ENCODE measurements around the gene HTATIP2.
"Not testable (repeated sequence)": the region's sequence is repeated elsewhere in the genome, so short reads cannot be mapped to it uniquely, and the experiment has no call there.

The HTATIP2 gene

GRCh38 chr11:20373147-20373546 is 9.6 kb downstream of the HTATIP2 start:
- no peak for DNase-seq

DNA sequence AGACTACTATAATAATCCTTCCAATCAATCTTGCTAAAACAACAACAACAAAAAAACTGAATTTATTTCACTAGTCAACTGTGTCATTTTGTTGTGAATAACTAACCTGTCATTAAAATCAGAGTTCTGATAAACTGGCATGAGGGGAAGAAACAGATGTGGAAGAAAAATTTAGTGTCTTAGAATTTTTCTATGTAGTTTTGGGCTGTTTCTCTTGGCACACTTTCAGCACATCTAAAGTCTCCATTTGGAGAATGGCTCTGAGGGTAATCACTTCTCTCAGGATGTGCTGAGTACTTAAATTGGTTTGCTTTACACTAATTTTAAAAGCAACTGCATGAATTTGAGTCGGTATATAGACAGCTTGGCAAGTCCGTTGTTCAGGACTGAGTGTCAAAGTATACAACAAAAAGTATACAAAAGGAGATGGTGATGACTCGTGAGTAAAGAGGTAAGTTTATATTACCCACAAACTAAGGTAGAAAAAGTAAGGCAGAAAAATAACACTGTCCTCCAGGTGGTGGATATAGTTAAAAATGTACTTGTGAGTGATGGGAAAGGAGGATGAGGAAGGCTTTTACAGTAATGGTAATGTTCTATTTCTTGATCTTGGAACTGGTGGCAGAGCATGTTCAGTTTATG is 10.2 kb downstream of the HTATIP2 start:
- no peak for DNase-seq

DNA sequence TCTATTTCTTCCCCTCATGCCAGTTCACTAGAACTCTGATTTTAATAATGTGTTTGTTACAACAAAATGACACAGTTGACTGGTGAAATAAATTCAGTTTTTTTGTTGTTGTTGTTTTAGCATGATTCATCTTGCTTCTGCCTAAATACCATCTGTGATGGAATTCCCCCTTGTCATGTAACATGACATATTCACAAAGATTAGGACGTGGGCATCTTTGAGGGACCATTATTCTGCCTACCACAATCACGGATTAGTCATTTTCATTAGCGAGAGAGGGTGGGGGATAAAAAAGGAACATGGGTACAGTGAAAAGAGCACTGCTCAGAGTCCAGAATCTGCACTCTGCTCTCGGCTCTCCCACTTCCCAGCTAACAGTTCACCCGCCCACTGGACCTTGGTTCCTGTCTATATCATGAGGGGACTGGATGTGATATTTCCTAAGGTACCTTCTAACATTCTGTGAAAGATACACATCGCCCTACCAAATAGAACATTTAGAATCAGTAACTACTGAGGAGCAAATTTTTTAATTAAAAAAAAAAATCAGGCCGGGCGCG is 11.3 kb downstream of the HTATIP2 start:
- DNase-seq = no peak

DNA sequence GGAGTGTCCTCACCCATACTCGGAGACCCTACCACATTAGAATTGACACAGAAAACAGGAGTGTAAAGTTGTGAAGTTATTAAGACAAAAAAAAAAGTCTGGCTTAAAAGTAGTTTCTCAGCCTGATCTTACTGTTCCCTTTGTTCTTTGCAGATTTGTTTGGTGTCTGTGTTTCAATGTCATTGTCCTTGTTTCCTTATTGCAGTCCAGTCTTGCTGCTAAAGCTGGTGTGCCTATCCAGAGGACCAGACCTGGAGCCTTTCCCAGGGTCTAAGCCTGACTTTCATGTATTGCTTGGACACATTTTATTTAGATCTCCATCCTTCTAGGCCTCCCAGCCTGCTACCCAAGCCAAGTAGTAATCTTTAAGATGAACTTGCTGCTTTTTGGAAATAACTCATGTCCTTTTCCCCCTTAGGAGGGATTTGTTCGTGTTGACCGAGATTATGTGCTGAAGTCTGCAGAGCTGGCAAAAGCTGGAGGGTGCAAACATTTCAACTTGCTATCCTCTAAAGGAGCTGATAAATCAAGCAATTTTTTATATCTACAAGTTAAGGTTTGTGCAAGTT is 12.7 kb downstream of the HTATIP2 start:
- no peak for DNase-seq

DNA sequence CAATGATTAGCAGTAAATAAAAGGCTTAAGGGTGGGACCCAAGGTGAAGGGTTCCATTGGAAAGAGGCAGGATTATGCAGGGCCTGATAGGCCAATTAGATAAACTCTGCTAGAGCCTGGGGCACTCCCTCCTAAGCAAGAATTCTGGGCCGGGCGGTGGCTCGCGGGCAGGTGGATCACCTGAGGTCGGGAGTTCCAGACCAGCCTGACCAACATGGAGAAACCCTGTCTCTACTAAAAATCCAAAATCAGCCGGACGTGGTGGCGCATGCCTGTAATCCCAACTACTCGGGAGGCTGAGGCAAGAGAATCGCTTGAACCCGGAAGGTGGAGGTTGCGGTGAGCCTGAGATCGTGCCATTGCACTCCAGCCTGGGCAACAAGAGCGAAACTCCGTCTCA is 22.5 kb downstream of the HTATIP2 start:
- not testable (repeated sequence) for DNase-seq

DNA sequence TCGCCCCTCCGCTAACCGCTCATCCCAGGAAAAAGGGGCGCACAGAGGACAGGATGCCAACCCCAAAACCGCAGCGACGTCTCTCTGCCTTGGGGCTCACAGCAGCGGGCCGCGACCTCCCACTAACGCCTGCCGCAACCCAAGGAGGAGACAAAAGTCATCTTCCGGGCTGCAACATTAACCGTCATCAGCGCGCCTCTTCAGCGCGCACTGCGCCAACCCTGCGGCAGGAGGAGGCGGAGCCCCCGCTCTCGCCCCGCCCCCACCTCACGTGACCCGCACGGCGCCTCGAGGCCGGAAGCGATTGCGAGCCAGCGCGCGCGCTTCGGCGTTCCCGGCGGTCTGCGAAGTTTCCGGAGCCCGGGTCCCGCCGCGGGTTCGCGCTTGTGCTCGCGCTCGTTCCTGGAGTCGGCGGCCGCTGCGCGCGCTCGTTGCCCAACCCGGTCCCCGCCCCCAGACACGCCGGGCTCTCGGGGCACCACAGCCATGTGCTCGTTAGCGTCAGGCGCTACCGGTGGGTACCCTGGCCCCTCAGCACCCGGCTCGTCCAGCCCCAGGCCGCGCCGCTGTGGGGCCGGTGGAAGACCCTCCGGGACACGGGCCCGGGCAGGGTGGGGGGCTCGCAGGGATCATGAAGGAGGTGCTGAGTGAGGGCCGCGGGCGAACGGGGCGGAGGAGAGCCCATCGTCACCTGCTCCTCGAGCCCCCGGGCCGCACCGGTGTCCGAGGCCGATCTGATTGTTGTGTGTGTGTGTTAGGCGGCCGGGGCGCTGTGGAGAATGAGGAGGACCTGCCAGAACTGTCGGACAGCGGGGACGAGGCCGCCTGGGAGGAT is 24.0 kb downstream of the HTATIP2 start, which contains the start of gene PRMT3:
Gene PRMT3, plus strand, starts transcription at position 456 of the 835 bp plus-strand sequence. Its CDS starts 31 bp downstream, at position 487.
- DNase-seq = peak; percentile 94 to 97

DNA sequence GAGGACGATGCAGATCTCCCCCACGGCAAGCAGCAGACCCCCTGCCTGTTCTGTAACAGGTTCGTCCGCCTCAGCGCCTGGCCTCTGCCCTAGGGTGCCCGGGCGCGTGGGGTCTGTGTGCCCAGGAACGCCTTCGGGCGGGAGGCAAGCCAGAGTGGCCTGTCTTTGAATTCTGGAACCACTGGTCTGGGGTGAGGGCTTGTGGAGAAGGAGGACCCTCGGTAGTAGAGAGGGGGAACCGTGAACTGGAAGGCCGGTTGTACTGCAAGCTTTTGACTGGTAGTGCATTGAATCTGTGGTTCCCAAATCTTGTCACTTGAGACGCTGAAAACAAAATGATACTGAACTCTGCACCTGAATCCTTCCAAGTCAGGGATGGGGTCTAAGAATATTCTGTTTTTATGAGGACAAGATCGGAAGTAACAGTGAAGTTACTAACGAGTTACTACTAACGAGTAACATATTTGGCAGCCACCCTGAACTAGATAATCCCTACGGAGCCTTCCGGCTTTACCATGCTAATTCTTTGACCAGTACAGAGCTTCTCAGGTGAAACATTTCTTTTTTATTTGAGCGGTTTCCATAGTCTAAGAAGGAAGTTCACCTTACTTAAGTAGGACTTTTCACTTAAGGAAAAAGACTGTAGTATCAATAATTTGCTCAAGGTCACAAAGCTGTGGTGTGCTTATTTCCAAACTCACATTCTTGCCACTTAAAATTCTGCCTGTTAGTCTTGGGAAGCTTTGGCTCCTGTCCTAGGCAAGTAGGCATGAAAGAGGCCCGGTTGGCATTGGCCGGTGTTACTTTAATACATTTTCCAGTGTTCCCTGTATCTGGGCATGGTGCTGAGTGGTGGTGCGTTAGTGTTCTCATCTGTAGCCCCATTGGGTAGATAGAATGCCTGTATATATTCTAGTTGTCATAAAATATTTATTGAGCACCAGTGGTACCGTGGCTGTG is 24.9 kb downstream of the HTATIP2 start:
- DNase-seq = peak in 1 of 2 experiments; percentile 46

- DNase-seq = peak; percentile 47 to 57
These were observed 33.8 kb downstream of the HTATIP2 start for GRCh38 chr11:20397281-20397680.

- no peak for DNase-seq
These were observed 36.0 kb downstream of the HTATIP2 start for GRCh38 chr11:20399498-20399897.

DNA sequence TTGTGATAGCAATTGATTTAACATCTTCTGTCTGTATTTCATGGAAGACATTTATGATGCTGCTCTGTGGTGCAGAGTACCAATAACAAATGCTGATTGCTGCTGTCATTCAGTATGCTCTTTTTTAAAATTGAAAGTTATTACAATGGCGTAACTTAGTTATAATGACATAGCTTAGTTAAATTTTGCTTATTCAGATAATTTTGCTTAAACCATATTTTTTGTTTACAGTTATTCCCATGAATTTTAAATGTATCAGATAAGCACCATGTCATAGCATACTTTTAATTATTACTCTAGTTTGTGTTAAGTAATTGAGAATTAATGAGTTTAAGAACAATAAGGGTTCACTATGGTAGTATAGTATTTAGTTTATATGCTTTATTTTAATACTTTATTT is 39.5 kb downstream of the HTATIP2 start:
- no peak for DNase-seq

DNA sequence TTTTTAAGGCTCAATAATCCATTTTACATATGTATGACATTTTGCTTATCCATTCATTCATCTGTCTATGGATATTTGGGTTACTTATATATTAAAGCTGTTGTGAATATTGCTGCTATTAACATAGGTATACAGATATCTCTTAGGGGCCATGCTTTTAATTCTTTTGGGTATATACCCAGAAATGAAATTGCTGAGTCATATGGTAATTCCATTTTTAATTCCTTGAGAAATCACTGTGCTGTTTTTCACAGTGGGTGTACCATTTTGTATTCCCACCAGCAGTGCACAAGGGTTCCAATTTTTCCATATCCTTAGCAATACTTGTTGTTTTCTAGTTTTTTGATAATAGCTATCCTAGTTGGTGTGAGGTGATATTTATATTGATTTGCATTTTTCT is 43.0 kb downstream of the HTATIP2 start:
- DNase-seq = no peak

DNA sequence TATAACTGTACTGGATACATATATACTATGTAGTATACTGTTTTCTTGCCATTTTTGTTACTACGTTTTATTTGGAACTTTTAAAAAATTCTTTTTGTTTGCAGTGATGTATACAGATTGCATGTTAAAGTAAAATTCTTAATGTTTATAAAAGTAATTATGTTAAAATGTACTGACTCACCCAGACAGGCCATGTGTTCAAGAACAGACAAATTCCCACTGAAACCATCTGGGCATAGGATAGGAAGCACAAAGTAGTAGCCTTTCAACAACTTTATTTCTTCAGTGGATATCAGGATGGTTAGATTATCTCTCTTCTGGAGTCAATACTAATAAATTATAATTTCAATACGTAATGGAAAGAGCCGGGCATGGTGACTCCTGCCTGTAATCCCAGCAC is 43.8 kb downstream of the HTATIP2 start:
- no peak for DNase-seq

GRCh38 chr11:20415432-20415831 is 51.9 kb downstream of the HTATIP2 start:
- DNase-seq = no peak

- DNase-seq = no peak
These were observed 54.3 kb downstream of the HTATIP2 start for GRCh38 chr11:20417771-20418170.

DNA sequence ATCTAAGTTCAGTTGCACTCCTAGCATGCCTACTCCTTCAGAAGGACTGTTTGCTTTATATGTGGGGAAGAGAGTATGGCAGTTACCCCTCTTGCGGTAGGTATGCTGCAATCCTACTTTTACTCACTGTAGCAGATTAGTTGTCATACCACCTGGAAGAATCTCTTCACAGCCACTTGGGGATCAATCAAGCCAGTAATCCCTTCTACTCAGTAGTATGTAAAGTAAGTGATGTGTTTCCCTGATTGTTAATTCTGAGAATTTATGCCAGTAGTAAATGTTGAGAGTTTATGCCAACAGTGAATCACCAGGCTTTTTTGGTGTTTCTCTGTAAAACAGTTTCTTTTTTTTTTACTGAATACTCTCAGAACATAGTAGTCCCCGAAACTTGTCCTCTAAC is 58.4 kb downstream of the HTATIP2 start:
- no peak for DNase-seq

GRCh38 chr11:20429216-20429615 is 65.7 kb downstream of the HTATIP2 start:
- DNase-seq = no peak

All from NCI-H2081 (cell line).